T-helper 17 cell (primary cell): ENCODE measurements around the gene GLIS1. TPM values are rescaled to one million over a fixed set of nuclear protein-coding genes. Genes with fewer than 3 reads are reported as not detected.

ENCODE experiments used
- ATAC-seq: fragments of 150-1000 bp; cut with Tn5 transposase; 2 replicates; pipeline ENCODE4 v1.10.0; 2021; ENCODE audit warnings: mild to moderate bottlenecking, moderate library complexity
- DNase-seq, 3 donors: peaks; one replicate each; pipeline versions ENCODE4 v3.0.0 to v3.0.0-alpha.2; 2020 to 2021
- H3K9me3 ChIP-seq: one replicate; pipeline ENCODE4 v1.7.0; 2013; ENCODE audit warnings: low read length, mild to moderate bottlenecking; ENCODE audit not compliant: control insufficient read depth, poor library complexity, severe bottlenecking
- H3K27ac Mint-ChIP-seq: one replicate; pipeline ENCODE4 v1.8.0; 2022; ENCODE audit warnings: mild to moderate bottlenecking, moderate library complexity, mixed read lengths
- H3K27me3 Mint-ChIP-seq: one replicate; pipeline ENCODE4 v1.8.0; 2022; ENCODE audit warnings: mixed read lengths
- H3K36me3 Mint-ChIP-seq: one replicate; pipeline ENCODE4 v1.8.0; 2022; ENCODE audit warnings: low read depth, mixed read lengths
- H3K4me1 Mint-ChIP-seq: one replicate; pipeline ENCODE4 v1.8.0; 2022; ENCODE audit warnings: mild to moderate bottlenecking, mixed read lengths
- H3K4me3 Mint-ChIP-seq: one replicate; pipeline ENCODE4 v1.8.0; 2022; ENCODE audit warnings: mild to moderate bottlenecking, moderate library complexity, mixed read lengths
- total RNA-seq, 4 donors: library from RNA in 2 of 4; stranded (reverse) in 2 of 4; gene quantifications; one replicate each; pipeline ENCODE4 v1.2.3 and lab custom pipeline; 2022 to 2026

The GLIS1 gene
- total RNA-seq, 2 donors from 2014 or later = not detected

GRCh38 chr1:53583868-53584776 is 154.8 kb downstream of the GLIS1 start:
- Mint-ChIP-seq H3K27ac (no peak overlapping the region), H3K4me3 (no peak overlapping the region), H3K36me3 (peaks cover 3% of the 10 kb centered on the region), H3K27me3 (peaks cover 19% of the 10 kb centered on the region), H3K4me1 (peaks cover 11% of the 10 kb centered on the region)
- DNase-seq = no peak
- ATAC-seq = no peak
- no peaks in the 10 kb centered on the region for H3K9me3 ChIP-seq

DNA sequence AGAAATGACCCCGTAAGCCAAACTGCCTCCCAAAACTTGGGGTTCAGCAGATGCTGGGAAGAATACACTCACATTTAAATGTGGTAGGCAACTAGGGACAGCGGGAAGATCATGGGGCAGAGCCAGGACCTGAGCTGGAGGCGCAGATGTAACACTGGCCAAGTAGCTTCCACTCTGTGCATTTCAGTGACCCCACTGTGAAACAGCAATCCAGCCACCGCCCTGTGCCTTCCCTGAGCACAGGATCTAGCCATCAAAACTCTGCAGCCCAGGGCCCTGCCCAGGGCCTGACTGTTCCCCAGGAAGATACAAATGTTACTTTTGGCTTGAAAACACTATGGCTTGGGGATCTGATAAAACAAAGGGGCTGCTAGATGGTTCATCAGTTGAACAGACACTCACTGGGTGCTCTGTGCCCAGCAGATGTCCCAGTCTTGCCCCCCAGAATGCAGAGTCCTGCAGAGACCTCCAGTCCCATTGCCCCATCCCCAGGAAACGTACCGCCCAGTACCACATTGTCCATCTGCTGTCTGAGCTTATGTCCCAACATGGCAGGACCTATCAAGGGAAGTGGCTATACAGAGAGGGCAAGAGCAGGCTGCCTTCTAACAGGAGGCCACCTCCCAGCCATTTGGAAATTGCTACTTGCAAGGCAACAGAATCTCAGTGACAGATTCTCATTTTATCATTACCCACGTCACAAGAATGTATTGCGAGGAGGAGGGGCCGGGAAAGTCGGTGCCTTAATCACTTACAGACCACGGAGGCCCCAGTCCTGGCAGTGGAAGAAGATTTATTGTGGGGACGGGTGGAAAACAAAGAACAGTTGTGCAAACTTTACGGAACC is 155.7 kb downstream of the GLIS1 start:
- Mint-ChIP-seq H3K4me3 (no peak overlapping the region), H3K4me1 (peaks cover 11% of the 10 kb centered on the region), H3K27me3 (peaks cover 15% of the 10 kb centered on the region), H3K36me3 (peaks cover 3% of the 10 kb centered on the region), H3K27ac (no peak overlapping the region)
- DNase-seq (no peak), ATAC-seq (no peak)
- H3K9me3 ChIP-seq = no peaks in the 10 kb centered on the region

- Mint-ChIP-seq H3K27ac (no peak overlapping the region), H3K27me3 (peaks cover 12% of the 10 kb centered on the region), H3K4me3 (no peak overlapping the region), H3K4me1 (peaks cover 11% of the 10 kb centered on the region), H3K36me3 (peaks cover 3% of the 10 kb centered on the region)
- no peaks in the 10 kb centered on the region for H3K9me3 ChIP-seq
- ATAC-seq (no peak), DNase-seq (no peak)
Observed at GRCh38 chr1:53582211-53583020, 156.5 kb downstream of the GLIS1 start.

- Mint-ChIP-seq H3K27me3 (peaks cover 15% of the 10 kb centered on the region), H3K4me1 (peaks cover 18% of the 10 kb centered on the region), H3K27ac (no peak overlapping the region), H3K4me3 (no peak overlapping the region), H3K36me3 (peaks cover 3% of the 10 kb centered on the region)
- ATAC-seq (no peak), DNase-seq (no peak)
- H3K9me3 ChIP-seq = no peaks in the 10 kb centered on the region
Observed at GRCh38 chr1:53581476-53581875, 157.5 kb downstream of the GLIS1 start.

DNA sequence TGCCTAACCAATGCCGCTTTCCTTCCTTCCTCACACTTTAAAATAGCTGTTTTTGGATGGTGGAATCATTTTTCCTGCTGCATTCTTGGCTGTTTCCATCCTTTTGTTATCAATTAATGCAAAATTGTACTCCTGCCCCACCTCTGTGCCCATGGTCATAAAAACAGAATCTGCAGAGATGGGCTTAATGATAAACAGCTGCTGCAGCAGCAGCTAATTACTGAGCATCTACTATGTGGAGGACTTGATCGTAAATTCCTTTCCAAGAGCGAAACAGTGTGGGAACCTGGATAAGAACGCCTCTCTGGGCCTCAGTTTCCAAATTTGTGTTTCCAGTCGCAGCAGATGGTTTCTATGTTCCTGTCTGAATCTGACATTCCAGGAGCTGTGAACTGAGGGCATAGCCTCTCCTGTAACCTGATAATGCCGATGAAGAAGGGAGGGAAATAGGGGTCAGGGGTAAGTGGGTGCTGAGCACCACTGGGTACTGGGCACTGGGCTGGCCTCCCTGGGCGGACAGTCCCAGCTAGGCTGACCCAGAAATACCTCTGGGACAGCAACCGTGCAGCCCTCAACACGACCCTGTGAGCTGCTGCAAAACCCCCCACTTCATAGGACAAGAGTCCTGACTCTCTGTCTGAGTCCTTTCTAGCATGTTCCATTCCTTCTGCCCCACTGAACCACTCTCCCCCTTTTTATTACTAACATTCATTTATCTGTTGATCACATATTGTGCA is 158.1 kb downstream of the GLIS1 start:
- peaks cover 18% of the 10 kb centered on the region for H3K4me1 Mint-ChIP-seq
- ATAC-seq = no peak
- no peak overlapping the region for H3K4me3 Mint-ChIP-seq
- no peak for DNase-seq
- H3K36me3 Mint-ChIP-seq = peaks cover 3% of the 10 kb centered on the region
- no peak overlapping the region for H3K27ac Mint-ChIP-seq
- H3K9me3 ChIP-seq = no peaks in the 10 kb centered on the region
- H3K27me3 Mint-ChIP-seq = peaks cover 16% of the 10 kb centered on the region

GRCh38 chr1:53580009-53580400 is 159.0 kb downstream of the GLIS1 start:
- no peaks in the 10 kb centered on the region for H3K9me3 ChIP-seq
- DNase-seq = no peak
- Mint-ChIP-seq H3K4me1 (peaks cover 15% of the 10 kb centered on the region), H3K4me3 (no peak overlapping the region), H3K27me3 (peaks cover 16% of the 10 kb centered on the region), H3K27ac (no peak overlapping the region), H3K36me3 (peaks cover 3% of the 10 kb centered on the region)
- no peak for ATAC-seq

GRCh38 chr1:53579221-53580008 is 159.5 kb downstream of the GLIS1 start:
- ATAC-seq = no peak
- Mint-ChIP-seq H3K27me3 (peaks cover 16% of the 10 kb centered on the region), H3K27ac (no peak overlapping the region), H3K36me3 (peaks cover 3% of the 10 kb centered on the region), H3K4me1 (peaks cover 15% of the 10 kb centered on the region), H3K4me3 (no peak overlapping the region)
- H3K9me3 ChIP-seq = no peaks in the 10 kb centered on the region
- DNase-seq = no peak

GRCh38 chr1:53578358-53578757 is 160.6 kb downstream of the GLIS1 start:
- Mint-ChIP-seq H3K27ac (no peak overlapping the region), H3K36me3 (peaks cover 3% of the 10 kb centered on the region), H3K4me3 (no peak overlapping the region), H3K4me1 (peaks cover 11% of the 10 kb centered on the region), H3K27me3 (peaks cover 11% of the 10 kb centered on the region)
- DNase-seq (no peak), ATAC-seq (no peak)
- H3K9me3 ChIP-seq = no peaks in the 10 kb centered on the region

GRCh38 chr1:53577761-53578100 is 161.2 kb downstream of the GLIS1 start:
- Mint-ChIP-seq H3K4me3 (no peak overlapping the region), H3K27me3 (peaks cover 11% of the 10 kb centered on the region), H3K36me3 (peaks cover 3% of the 10 kb centered on the region), H3K27ac (no peak overlapping the region), H3K4me1 (peaks cover 11% of the 10 kb centered on the region)
- H3K9me3 ChIP-seq = no peaks in the 10 kb centered on the region
- ATAC-seq (no peak), DNase-seq (no peak)

DNA sequence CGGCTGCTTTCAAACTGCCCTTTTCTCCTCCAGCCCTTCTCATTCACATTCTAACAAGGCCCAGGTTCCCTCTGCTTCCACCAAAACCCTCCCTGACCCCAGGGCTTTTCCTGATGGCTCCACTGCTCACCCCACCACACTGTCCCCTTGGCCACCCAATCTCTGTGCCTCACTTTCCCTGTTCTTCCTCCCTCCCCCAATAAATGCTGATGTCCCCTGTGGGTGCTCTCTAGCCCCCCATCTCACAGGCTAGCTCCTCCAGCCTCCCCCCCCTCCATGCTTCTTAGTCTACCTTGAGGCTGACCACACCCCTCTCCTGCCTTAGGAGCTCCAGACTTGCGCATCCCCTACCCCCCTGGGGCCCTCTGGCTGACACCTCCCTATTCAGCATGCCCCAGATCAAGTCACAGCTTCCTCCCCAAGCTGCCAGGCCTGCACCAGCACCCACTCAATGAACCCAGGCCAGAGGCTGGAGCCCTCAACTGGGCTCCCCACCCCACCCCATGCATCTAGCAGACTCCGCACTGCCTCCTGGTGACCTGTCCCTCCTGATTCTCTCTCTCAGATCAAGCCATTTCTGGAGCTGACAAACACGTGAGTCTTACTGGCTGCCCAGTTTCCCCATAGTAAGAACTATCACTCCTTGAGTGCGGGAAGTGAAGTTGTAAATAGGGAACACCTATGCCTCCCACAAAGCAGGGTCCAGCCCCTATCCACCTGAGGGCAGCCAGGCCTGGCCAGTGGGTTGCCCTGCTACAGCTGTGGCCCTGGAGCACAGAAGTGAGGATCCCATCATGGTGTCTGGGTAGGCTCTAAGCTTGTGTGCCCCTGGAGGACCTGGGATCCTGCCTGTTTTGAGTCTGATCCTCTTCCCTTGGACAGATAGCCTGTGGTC is 161.9 kb downstream of the GLIS1 start:
- H3K4me1 Mint-ChIP-seq = peaks cover 11% of the 10 kb centered on the region

DNA sequence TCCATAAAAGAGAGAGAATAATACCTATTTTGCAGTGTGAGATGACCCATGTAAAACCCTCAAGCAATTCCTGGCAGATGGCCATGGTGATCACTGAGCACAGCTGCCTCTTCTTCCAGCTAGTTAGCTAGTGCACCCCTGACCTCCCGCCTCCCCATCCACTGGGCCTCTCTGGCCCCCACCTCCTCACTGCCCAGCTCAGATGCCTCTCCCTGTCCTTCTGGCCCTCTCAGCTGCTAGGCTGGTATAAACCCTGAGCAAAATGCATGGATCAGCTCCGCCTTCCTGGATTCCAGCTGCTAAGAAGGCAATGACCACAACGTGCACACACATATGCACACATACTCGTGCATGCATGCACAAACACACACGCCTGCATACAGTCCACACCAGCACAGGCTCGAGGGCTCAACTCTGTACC is 162.6 kb downstream of the GLIS1 start:
- DNase-seq (no peak), ATAC-seq (no peak)
- H3K4me1 Mint-ChIP-seq = peaks cover 11% of the 10 kb centered on the region
- H3K27me3 Mint-ChIP-seq = peaks cover 9% of the 10 kb centered on the region
- H3K9me3 ChIP-seq = no peaks in the 10 kb centered on the region
- H3K4me3 Mint-ChIP-seq = no peak overlapping the region
- H3K36me3 Mint-ChIP-seq = no peaks in the 10 kb centered on the region
- H3K27ac Mint-ChIP-seq = peak overlapping the region; percentile 61

More for the DNA sequence above, 161.9 kb downstream of the GLIS1 start:
- H3K9me3 ChIP-seq = no peaks in the 10 kb centered on the region
- no peak for ATAC-seq
- DNase-seq = no peak
- Mint-ChIP-seq H3K27me3 (peaks cover 11% of the 10 kb centered on the region), H3K27ac (no peak overlapping the region), H3K36me3 (peaks cover 3% of the 10 kb centered on the region), H3K4me3 (no peak overlapping the region)
